Heart right ventricle (tissue), 16 donors: ENCODE measurements around the gene AGAP1. TPM values are rescaled to one million over a fixed set of nuclear protein-coding genes. Genes with fewer than 3 reads are reported as not detected.

Experiments
- ATAC-seq, 8 donors: fragments of 200-7000 bp; cut with Tn5 transposase; one replicate each; pipeline ENCODE4 v1.9.1; 2020; ENCODE audit warnings: mild to moderate bottlenecking in 8 of 8, moderate library complexity in 8 of 8, moderate number of reproducible peaks in 1 of 8
- DNase-seq, 2 donors: peaks; one replicate each; pipeline ENCODE4 v3.0.0-alpha.2; 2020
- H3K27ac ChIP-seq, 10 donors: fragments of 200-600 bp; sonication (generic) in 2 of 10; one replicate each; pipeline versions ENCODE4 v1.5.0 to v1.8.0; 2020 to 2022; ENCODE audit warnings: mild to moderate bottlenecking in 3 of 10
- H3K27me3 ChIP-seq, 7 donors: fragments of 200-600 bp; one replicate each; pipeline ENCODE4 v1.8.0; 2021 to 2022; ENCODE audit warnings: mild to moderate bottlenecking in 2 of 7
- H3K36me3 ChIP-seq, 9 donors: fragments of 200-600 bp; sonication (generic) in 1 of 9; one replicate each; pipeline versions ENCODE4 v1.5.0 to v1.8.0; 2020 to 2022; ENCODE audit warnings: mild to moderate bottlenecking in 2 of 9
- H3K4me1 ChIP-seq, 9 donors: fragments of 200-600 bp; sonication (generic) in 1 of 9; one replicate each; pipeline versions ENCODE4 v1.5.0 to v1.8.0; 2020 to 2022; ENCODE audit warnings: mild to moderate bottlenecking in 4 of 9
- H3K4me3 ChIP-seq, 10 donors: fragments of 200-600 bp; sonication (generic) in 2 of 10; one replicate each; pipeline versions ENCODE4 v1.5.0 to v1.8.0; 2020 to 2022; ENCODE audit warnings: mild to moderate bottlenecking in 7 of 10, moderate library complexity in 2 of 10
- H3K9me3 ChIP-seq, 11 donors: fragments of 200-600 bp in 10 of 11; sonication (generic) in 2 of 11; one replicate each; pipeline versions ENCODE4 v1.5.0 to v1.8.0; 2013 to 2022; ENCODE audit warnings: mild to moderate bottlenecking in 2 of 11, control low read depth in 1 of 11, moderate library complexity in 1 of 11
- CTCF ChIP-seq, 9 donors: fragments of 200-600 bp; sonication (generic) in 2 of 9; IDR thresholded peaks; one replicate each; pipeline versions ENCODE4 v1.5.0 to v1.8.0; 2021 to 2022; ENCODE audit warnings: antibody characterized with exemption in 9 of 9, mild to moderate bottlenecking in 5 of 9, moderate library complexity in 1 of 9
- WGBS, 2 donors: extraction: QIAGEN DNeasy Blood & Tissue Kit; methylation state at CpG; one replicate each; pipeline ENCODE4 v1.1.7; 2013; ENCODE audit warnings: inconsistent platforms in 1 of 2; 5-methylcytosine and 5-hydroxymethylcytosine counted together
- intact Hi-C, 10 donors: fragments of 100-400 bp; cut with DNase I; formaldehyde crosslinking; loops; one replicate each; pipeline versions ENCODE4 v1.11.1 to v1.14.2; 2022
- polyA plus RNA-seq, 2 donors: library from polyadenylated mRNA; stranded (reverse); fragments of 200-250 nt; gene quantifications; one replicate each; pipeline ENCODE4 v1.2.3, GENCODE V29; 2013
- total RNA-seq, 10 donors: library from RNA; stranded (reverse); fragmentation: NEBNext Ultra II Directional in 3 of 10; extraction: Animal tissue kit (Norgen Biotek cat#: 25700) in 3 of 10; gene quantifications; one replicate each; pipeline versions ENCODE4 v1.2.1 to v1.2.4, GENCODE V29; 2021 to 2023
- donor health status: Arrhythmogenic right ventricular cardiomyopathy.
- donor health status: ischemic (EF 13 %, LVEDD 7.1; RV severe dilation, severe dysfunction).
- donor health status: healthy with polysubstance abuse.
- donor health status: DM: no; HTN: yes; CAD: no.
- donor health status: DM: no; HTN: no; CAD: no.
- donor health status: ischemic (EF 25% LVEDD 6.9; RV normal size, moderate dysfunction).
- donor health status: ischemic (EF 25% LVEDD 5.7; RV mildly dilated, moderate dysfunction).
- donor health status: healthy.
- donor health status: DM: yes; HTN: yes; CAD: no.
- donor health status: Ischemic cardiomyopathy.
- donor health status: ischemic (EF 35%, LVEDD 5.7; RV mildly dilated, moderate dysfunction).
- donor health status: nonischemic (EF 11% LVEDD 7.7; RV severe dilation, severe dysfunction).
- donor health status: DM: yes; HTN: yes; CAD: no.
- donor health status: PGD.
- donor health status: ischemic (EF 29% LVEDD 5.4; RV normal size, mild dysfunction).
- donor health status: nonischemic (EF 23%, LVEDD 6.1; RV moderate dilation, normal function).

Gene AGAP1
- total and polyA plus RNA-seq, 12 donors, result 3.5 to 29.2 (median 19.4) TPM

GRCh38 chr2:235726554-235726953 is 232.7 kb downstream of the AGAP1 start:
- Histone ChIP-seq H3K36me3 (peaks cover 0 to 7% (median 0%) of the 10 kb centered on the region in 9 donors), H3K4me3 (no peak overlapping the region), H3K27me3 (no peaks in the 10 kb centered on the region), H3K27ac (no peak overlapping the region), H3K4me1 (peaks cover 0 to 42% (median 26%) of the 10 kb centered on the region in 9 donors), H3K9me3 (no peaks in the 10 kb centered on the region)
- TF ChIP-seq CTCF (IDR thresholded peaks at IDR 0.05), result no peak
- ATAC-seq, result no peak
- DNase-seq, result no peak
- 97 to 98% methylated on average over 5 of the region's 5 CpGs for WGBS, 2 donors
- intact Hi-C loops, result no loop called here

- Histone ChIP-seq H3K27ac (no peak overlapping the region), H3K27me3 (no peaks in the 10 kb centered on the region), H3K9me3 (no peaks in the 10 kb centered on the region), H3K4me1 (peaks cover 0 to 42% (median 26%) of the 10 kb centered on the region in 9 donors), H3K4me3 (no peak overlapping the region), H3K36me3 (peaks cover 0 to 7% (median 0%) of the 10 kb centered on the region in 9 donors)
- peak in 1 of 8 donors; percentile 22 for ATAC-seq
- no peak for TF ChIP-seq CTCF (IDR thresholded peaks at IDR 0.05)
- no peak for DNase-seq
- 75 to 80% methylated on average over 5 of the region's 5 CpGs for WGBS, 2 donors
- intact Hi-C loops, result no loop called here
These were observed 233.3 kb downstream of the AGAP1 start for GRCh38 chr2:235727174-235727573.

- no peaks in the 10 kb centered on the region for H3K27me3 ChIP-seq
- intact Hi-C loops, result no loop called here
- no peak for ATAC-seq
- H3K9me3 ChIP-seq, result no peaks in the 10 kb centered on the region
- WGBS, 2 donors, result 84 to 86% methylated on average over 17 of the region's 17 CpGs
- no peak overlapping the region for H3K4me3 ChIP-seq
- peaks cover 0 to 3% (median 0%) of the 10 kb centered on the region in 9 donors for H3K36me3 ChIP-seq
- no peak for TF ChIP-seq CTCF (IDR thresholded peaks at IDR 0.05)
- peaks cover 0 to 42% (median 26%) of the 10 kb centered on the region in 9 donors for H3K4me1 ChIP-seq
- H3K27ac ChIP-seq, result no peak overlapping the region
- DNase-seq, result no peak
These were observed 234.3 kb downstream of the AGAP1 start for GRCh38 chr2:235727891-235728799.

- no peaks in the 10 kb centered on the region for H3K9me3 ChIP-seq
- ATAC-seq (peak in 6 of 8 donors; percentile 28 to 66 (median 40)), DNase-seq (peak; percentile 63 to 76)
- peaks cover 0 to 45% (median 23%) of the 10 kb centered on the region in 9 donors for H3K4me1 ChIP-seq
- no peaks in the 10 kb centered on the region for H3K36me3 ChIP-seq
- peak overlapping the region in 1 of 10 donors; percentile 0 for H3K27ac ChIP-seq
- intact Hi-C loops, result no loop called here
- no peak for TF ChIP-seq CTCF (IDR thresholded peaks at IDR 0.05)
- WGBS, 2 donors, result 72 to 76% methylated on average over 12 of the region's 12 CpGs
- no peaks in the 10 kb centered on the region for H3K27me3 ChIP-seq
- H3K4me3 ChIP-seq, result no peak overlapping the region
These were observed 235.1 kb downstream of the AGAP1 start for GRCh38 chr2:235728800-235729556.
